Measurements from ENCODE around the gene NBPF3. TPM values are rescaled to one million over a fixed set of nuclear protein-coding genes. Genes with fewer than 3 reads are reported as not detected.

Gene NBPF3
- total RNA-seq, 1 donor from 2014 or later, result 3.9 TPM

GRCh38 chr1:21503706-21504377 lies 63.9 kb downstream of the NBPF3 start:
- no peak overlapping the region for H3K27ac ChIP-seq
- TF ChIP-seq CTCF (IDR thresholded peaks at IDR 0.05), result no peak
- peaks cover 4% of the 10 kb centered on the region for H3K27me3 ChIP-seq
- intact Hi-C loops (cut with DNase I), result no loop called here
- H3K9me3 ChIP-seq, result no peaks in the 10 kb centered on the region
- no peaks in the 10 kb centered on the region for H3K36me3 ChIP-seq
- H3K4me1 ChIP-seq, result peaks cover 3 to 4% of the 10 kb centered on the region in 2 donors
- no peak overlapping the region for H3K4me3 ChIP-seq
- DNase-seq (ENCODE audit: low spot score in 2 of 2), result peak in 1 of 2 donors; percentile 37

- no peak for TF ChIP-seq CTCF (IDR thresholded peaks at IDR 0.05)
- Histone ChIP-seq H3K4me3 (no peak overlapping the region), H3K27me3 (peaks cover 9% of the 10 kb centered on the region), H3K36me3 (no peaks in the 10 kb centered on the region), H3K27ac (no peak overlapping the region), H3K9me3 (no peaks in the 10 kb centered on the region), H3K4me1 (peaks cover 4 to 5% of the 10 kb centered on the region in 2 donors)
- no peak for DNase-seq (ENCODE audit: low spot score in 2 of 2)
- intact Hi-C loops (cut with DNase I), result no loop called here
These were observed 66.9 kb downstream of the NBPF3 start for GRCh38 chr1:21506804-21507203.

- Histone ChIP-seq H3K36me3 (no peaks in the 10 kb centered on the region), H3K27ac (no peak overlapping the region), H3K4me1 (peaks cover 4 to 5% of the 10 kb centered on the region in 2 donors), H3K4me3 (no peak overlapping the region), H3K9me3 (no peaks in the 10 kb centered on the region), H3K27me3 (peaks cover 9% of the 10 kb centered on the region)
- no peak for TF ChIP-seq CTCF (IDR thresholded peaks at IDR 0.05)
- DNase-seq (ENCODE audit: low spot score in 2 of 2), result no peak
- intact Hi-C loops (cut with DNase I), result loop anchor here (2.0 kb wide), 1 partner anchor 151 kb away; no protein-coding TSS in a partner anchor
These were observed 67.8 kb downstream of the NBPF3 start for GRCh38 chr1:21507511-21508270.

GRCh38 chr1:21508580-21509350 lies 68.8 kb downstream of the NBPF3 start:
- Histone ChIP-seq H3K4me3 (peak overlapping the region; percentile 44 to 53), H3K4me1 (peaks cover 4 to 5% of the 10 kb centered on the region in 2 donors), H3K27me3 (peaks cover 9% of the 10 kb centered on the region), H3K9me3 (no peaks in the 10 kb centered on the region), H3K36me3 (no peaks in the 10 kb centered on the region), H3K27ac (no peak overlapping the region)
- peak; percentile 16 to 46 (median 42) for TF ChIP-seq CTCF (IDR thresholded peaks at IDR 0.05)
- intact Hi-C loops (cut with DNase I), result loop anchor here (2.0 kb wide), 1 partner anchor 150 kb away; no protein-coding TSS in a partner anchor
- DNase-seq (ENCODE audit: low spot score in 2 of 2), result no peak

GRCh38 chr1:21509351-21510112 lies 69.6 kb downstream of the NBPF3 start, which contains the start of gene ALPL:
ALPL (plus strand) TSS chr1:21509423; CDS start chr1:21554082, 44,659 bp downstream.
- H3K4me1 ChIP-seq, result peaks cover 4 to 5% of the 10 kb centered on the region in 2 donors
- H3K9me3 ChIP-seq, result no peaks in the 10 kb centered on the region
- H3K27me3 ChIP-seq, result peaks cover 9% of the 10 kb centered on the region
- no peak for TF ChIP-seq CTCF (IDR thresholded peaks at IDR 0.05)
- intact Hi-C loops (cut with DNase I), result loop anchor here (2.0 kb wide), 1 partner anchor 149 kb away; no protein-coding TSS in a partner anchor
- no peak for DNase-seq (ENCODE audit: low spot score in 2 of 2)
- H3K36me3 ChIP-seq, result no peaks in the 10 kb centered on the region
- H3K27ac ChIP-seq, result no peak within 1 kb of the TSS
- H3K4me3 ChIP-seq, result peak within 1 kb of the TSS; percentile 44 to 53
